DND-41 (cell line): Measurements from ENCODE around the gene OLFML2A.

Source experiments
- EZH2 ChIP-seq: IDR thresholded peaks from 3 replicates; pipeline ENCODE4 v1.6.1; 2012; ENCODE audit warnings: borderline replicate concordance, low read depth, mild to moderate bottlenecking, moderate library complexity, low read length, inconsistent platforms; ENCODE audit not compliant: severe bottlenecking
- TF ChIP-seq, protein P1 (sequence below): IDR thresholded peaks from 2 replicates; pipeline ENCODE4 v1.5.1; 2012; ENCODE audit warnings: borderline replicate concordance, low read length, moderate library complexity, mild to moderate bottlenecking; ENCODE audit not compliant: poor library complexity, severe bottlenecking; ENCODE audit errors: extremely low read depth

DNA sequence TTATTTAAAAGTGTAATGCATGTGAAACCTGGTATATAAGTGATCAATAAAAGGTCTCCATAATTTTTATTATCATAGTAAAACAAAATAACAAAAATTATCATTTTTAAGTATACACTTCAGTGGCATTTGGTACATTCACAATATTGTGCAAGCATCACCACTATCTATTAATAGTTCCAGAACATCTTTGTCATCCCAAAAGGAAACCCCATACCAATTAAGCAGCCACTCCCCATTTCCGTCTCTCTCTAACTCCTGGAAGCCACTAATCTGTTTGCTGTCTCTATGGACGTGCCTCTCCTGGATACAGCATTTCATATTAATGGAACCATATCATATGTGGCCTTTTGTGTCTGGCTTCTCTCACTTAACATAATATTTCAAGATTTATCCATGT is 7.6 kb downstream of the OLFML2A start:
- no peak for TF ChIP-seq EZH2
- TF ChIP-seq, protein P1, sequence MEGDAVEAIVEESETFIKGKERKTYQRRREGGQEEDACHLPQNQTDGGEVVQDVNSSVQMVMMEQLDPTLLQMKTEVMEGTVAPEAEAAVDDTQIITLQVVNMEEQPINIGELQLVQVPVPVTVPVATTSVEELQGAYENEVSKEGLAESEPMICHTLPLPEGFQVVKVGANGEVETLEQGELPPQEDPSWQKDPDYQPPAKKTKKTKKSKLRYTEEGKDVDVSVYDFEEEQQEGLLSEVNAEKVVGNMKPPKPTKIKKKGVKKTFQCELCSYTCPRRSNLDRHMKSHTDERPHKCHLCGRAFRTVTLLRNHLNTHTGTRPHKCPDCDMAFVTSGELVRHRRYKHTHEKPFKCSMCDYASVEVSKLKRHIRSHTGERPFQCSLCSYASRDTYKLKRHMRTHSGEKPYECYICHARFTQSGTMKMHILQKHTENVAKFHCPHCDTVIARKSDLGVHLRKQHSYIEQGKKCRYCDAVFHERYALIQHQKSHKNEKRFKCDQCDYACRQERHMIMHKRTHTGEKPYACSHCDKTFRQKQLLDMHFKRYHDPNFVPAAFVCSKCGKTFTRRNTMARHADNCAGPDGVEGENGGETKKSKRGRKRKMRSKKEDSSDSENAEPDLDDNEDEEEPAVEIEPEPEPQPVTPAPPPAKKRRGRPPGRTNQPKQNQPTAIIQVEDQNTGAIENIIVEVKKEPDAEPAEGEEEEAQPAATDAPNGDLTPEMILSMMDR = no peak
